Measurements from ENCODE around the gene DDX24. TPM values are rescaled to one million over a fixed set of nuclear protein-coding genes. Genes with fewer than 3 reads are reported as not detected.

DDX24 gene
- total RNA-seq, 2 experiments from 2014 or later, result 81.5 to 172 TPM

GRCh38 chr14:94040247-94040646, 40.8 kb downstream of the DDX24 start:
- TF ChIP-seq EZH2phosphoT487 (IDR thresholded peaks at IDR 0.05; ENCODE audit: borderline replicate concordance, low read depth, low read length) (no peak), CTCF (conservative IDR thresholded peaks at IDR 0.05; ENCODE audit: low read length) (no peak)
- POLR2A ChIA-PET, result no interaction called here
- CTCF ChIA-PET (ENCODE audit: unreplicated experiment), result no interaction called here
- no peaks in the 10 kb centered on the region for H3K9me3 ChIP-seq (ENCODE audit: low read length)
- H3K36me3 ChIP-seq (ENCODE audit: insufficient read depth, low read length), result no peaks in the 10 kb centered on the region; the same call in 1 of the 2 replicates
- no peak overlapping the region for H2AFZ ChIP-seq (ENCODE audit: low read length)
- no peak overlapping the region for H3K4me3 ChIP-seq (ENCODE audit: low read depth, low read length, poor library complexity, severe bottlenecking)
- H3K79me2 ChIP-seq (ENCODE audit: insufficient read depth, low read depth, low read length), result no peaks in the 10 kb centered on the region
- H3K27ac ChIP-seq (ENCODE audit: low read depth, low read length, poor library complexity, severe bottlenecking), result no peak overlapping the region
- no TSS peak for BruUV-seq (replicated peaks)
- no peak for DNase-seq (ENCODE audit: low spot score)
- H3K9me2 ChIP-seq (ENCODE audit: insufficient read depth, low read length), result no peaks in the 10 kb centered on the region
- no peaks in the 10 kb centered on the region for H3K4me1 ChIP-seq (ENCODE audit: insufficient read depth, low read length, poor library complexity, severe bottlenecking)
- no peaks in the 10 kb centered on the region for H4K20me1 ChIP-seq (ENCODE audit: insufficient read depth, low read length)
- intact Hi-C loops (cut with micrococcal nuclease; ENCODE audit: unreplicated experiment), result no loop called here
- H3K4me2 ChIP-seq (ENCODE audit: low read length), result no peak overlapping the region

- no peak for TF ChIP-seq CTCF (conservative IDR thresholded peaks at IDR 0.05; ENCODE audit: low read length)
- no peak for DNase-seq (ENCODE audit: low spot score)
- no peak overlapping the region for H3K27ac ChIP-seq (ENCODE audit: low read depth, low read length, poor library complexity, severe bottlenecking)
- BruUV-seq (replicated peaks), result no TSS peak
- no peaks in the 10 kb centered on the region for H3K4me1 ChIP-seq (ENCODE audit: insufficient read depth, low read length, poor library complexity, severe bottlenecking)
- H3K79me2 ChIP-seq (ENCODE audit: insufficient read depth, low read depth, low read length), result no peaks in the 10 kb centered on the region
- no peak overlapping the region for H3K4me3 ChIP-seq (ENCODE audit: low read depth, low read length, poor library complexity, severe bottlenecking)
- H3K36me3 ChIP-seq (ENCODE audit: insufficient read depth, low read length), result no peaks in the 10 kb centered on the region
- no peaks in the 10 kb centered on the region for H3K9me3 ChIP-seq (ENCODE audit: low read length)
- no peak overlapping the region for H2AFZ ChIP-seq (ENCODE audit: low read length)
- ChIA-PET CTCF (ENCODE audit: unreplicated experiment) (interaction anchor here (0.5 to 1.2 kb wide), 2 partner anchors 93 to 103 kb away, joined by 3 read pairs; no protein-coding TSS in a partner anchor), POLR2A (interaction anchor here (0.6 to 0.8 kb wide), 2 partner anchors 52 to 89 kb away, joined by 3 read pairs; no protein-coding TSS in a partner anchor)
- no peaks in the 10 kb centered on the region for H4K20me1 ChIP-seq (ENCODE audit: insufficient read depth, low read length)
- H3K9me2 ChIP-seq (ENCODE audit: insufficient read depth, low read length), result no peaks in the 10 kb centered on the region
- intact Hi-C loops (cut with micrococcal nuclease; ENCODE audit: unreplicated experiment), result no loop called here
- H3K4me2 ChIP-seq (ENCODE audit: low read length), result no peak overlapping the region
Observed at GRCh38 chr14:94038921-94039629, 41.9 kb downstream of the DDX24 start.

- intact Hi-C loops (cut with micrococcal nuclease; ENCODE audit: unreplicated experiment), result no loop called here
- Histone ChIP-seq H3K9me3 (ENCODE audit: low read length) (no peaks in the 10 kb centered on the region), H3K4me1 (ENCODE audit: insufficient read depth, low read length, poor library complexity, severe bottlenecking) (no peaks in the 10 kb centered on the region), H3K9me2 (ENCODE audit: insufficient read depth, low read length) (no peaks in the 10 kb centered on the region), H3K79me2 (ENCODE audit: insufficient read depth, low read depth, low read length) (no peaks in the 10 kb centered on the region), H3K4me2 (ENCODE audit: low read length) (no peak overlapping the region), H3K4me3 (ENCODE audit: low read depth, low read length, poor library complexity, severe bottlenecking) (no peak overlapping the region), H4K20me1 (ENCODE audit: insufficient read depth, low read length) (no peaks in the 10 kb centered on the region), H3K27ac (ENCODE audit: low read depth, low read length, poor library complexity, severe bottlenecking) (no peak overlapping the region), H3K36me3 (ENCODE audit: insufficient read depth, low read length) (no peaks in the 10 kb centered on the region), H2AFZ (ENCODE audit: low read length) (no peak overlapping the region)
- ChIA-PET CTCF (ENCODE audit: unreplicated experiment) (interaction anchor here (1.2 kb wide), 1 partner anchor 94 kb away, joined by 3 read pairs; no protein-coding TSS in a partner anchor), POLR2A (interaction anchor here (0.6 kb wide), 1 partner anchor 52 kb away, joined by 3 read pairs; no protein-coding TSS in a partner anchor)
- DNase-seq (ENCODE audit: low spot score), result no peak
- BruUV-seq (replicated peaks), result no TSS peak
- TF ChIP-seq CTCF (conservative IDR thresholded peaks at IDR 0.05; ENCODE audit: low read length) (no peak), EZH2phosphoT487 (IDR thresholded peaks at IDR 0.05; ENCODE audit: borderline replicate concordance, low read depth, low read length) (no peak)
Observed at GRCh38 chr14:94038510-94038909, 42.5 kb downstream of the DDX24 start.

Data from OCI-LY7 (cell line).